Mesenchymal stem cell (in vitro differentiated cells and primary cell): ENCODE results near the gene ZNF407.

Experiments used
- DNase-seq: peaks from one replicate; pipeline ENCODE4 v3.0.0-alpha.2; 2013
- H2AFZ ChIP-seq: one replicate; pipeline ENCODE4 v1.6.1; 2013; ENCODE audit warnings: low read depth, mild to moderate bottlenecking, control low read depth, inconsistent platforms, low read length, moderate library complexity
- H2AK5ac ChIP-seq: 2 replicates; pipeline ENCODE4 v1.6.1; 2013; ENCODE audit warnings: low read length, moderate library complexity, mild to moderate bottlenecking, inconsistent platforms; ENCODE audit not compliant: severe bottlenecking
- H2BK120ac ChIP-seq: one replicate; pipeline ENCODE4 v1.6.1; 2013; ENCODE audit warnings: low read depth, mild to moderate bottlenecking, inconsistent platforms, low read length, moderate library complexity
- H2BK12ac ChIP-seq, 2 experiments: one replicate each; pipeline ENCODE4 v1.6.1; 2013; ENCODE audit warnings: inconsistent platforms in 2 of 2, low read length in 2 of 2, mild to moderate bottlenecking in 2 of 2, moderate library complexity in 2 of 2, control low read depth in 1 of 2
- H2BK15ac ChIP-seq: one replicate; pipeline ENCODE4 v1.6.1; 2013; ENCODE audit warnings: mild to moderate bottlenecking, low read depth, inconsistent platforms; ENCODE audit not compliant: poor library complexity, severe bottlenecking
- H2BK5ac ChIP-seq: 2 replicates; pipeline ENCODE4 v1.6.1; 2013; ENCODE audit warnings: low read depth, mild to moderate bottlenecking, low read length, control low read depth, inconsistent platforms; ENCODE audit not compliant: poor library complexity, severe bottlenecking
- H3K14ac ChIP-seq, 2 experiments: one replicate each; pipeline ENCODE4 v1.6.1; 2013; ENCODE audit warnings: inconsistent platforms in 2 of 2, low read length in 2 of 2, control low read depth in 1 of 2, mild to moderate bottlenecking in 1 of 2, moderate library complexity in 1 of 2
- H3K18ac ChIP-seq, 2 experiments: one replicate each; pipeline ENCODE4 v1.6.1; 2013; ENCODE audit warnings: inconsistent platforms in 2 of 2, low read length in 2 of 2, control low read depth in 1 of 2, low read depth in 1 of 2, mild to moderate bottlenecking in 1 of 2
- H3K23ac ChIP-seq, 2 experiments: one replicate each; pipeline ENCODE4 v1.6.1; 2013; ENCODE audit warnings: inconsistent platforms in 2 of 2, low read length in 2 of 2, mild to moderate bottlenecking in 2 of 2, moderate library complexity in 2 of 2, control low read depth in 1 of 2
- H3K27ac ChIP-seq: 2 replicates; pipeline ENCODE4 v1.5.1; 2013; ENCODE audit warnings: mild to moderate bottlenecking, moderate library complexity, low read length, control low read depth, inconsistent platforms; ENCODE audit not compliant: poor library complexity, severe bottlenecking
- H3K27me3 ChIP-seq, 2 experiments: 2 replicates each; pipeline versions ENCODE4 v1.6.1 to v1.7.0; 2013; ENCODE audit warnings: low read length in 2 of 2, mild to moderate bottlenecking in 2 of 2, moderate library complexity in 2 of 2, control low read depth in 1 of 2, inconsistent platforms in 1 of 2; ENCODE audit not compliant: control insufficient read depth in 1 of 2, insufficient read depth in 1 of 2
- H3K36me3 ChIP-seq, 2 experiments: 2 replicates each; pipeline versions ENCODE4 v1.6.1 to v1.7.0; 2013; ENCODE audit warnings: low read length in 2 of 2, control low read depth in 1 of 2, inconsistent platforms in 1 of 2, low read depth in 1 of 2, mild to moderate bottlenecking in 1 of 2; ENCODE audit not compliant: insufficient read depth in 2 of 2, control insufficient read depth in 1 of 2
- H3K4ac ChIP-seq, 2 experiments: one replicate each; pipeline ENCODE4 v1.6.1; 2013; ENCODE audit warnings: inconsistent platforms in 2 of 2, low read length in 2 of 2, mild to moderate bottlenecking in 2 of 2, moderate library complexity in 2 of 2, control low read depth in 1 of 2, low read depth in 1 of 2
- H3K4me1 ChIP-seq: 2 replicates; pipeline ENCODE4 v1.6.1; 2013; ENCODE audit warnings: low read depth, low read length, control low read depth; ENCODE audit not compliant: control insufficient read depth, insufficient read depth
- H3K4me2 ChIP-seq: 2 replicates; pipeline ENCODE4 v1.6.1; 2013; ENCODE audit warnings: low read length, mild to moderate bottlenecking, inconsistent platforms; ENCODE audit not compliant: poor library complexity, severe bottlenecking
- H3K4me3 ChIP-seq, 2 experiments: 2 replicates each; pipeline versions ENCODE4 v1.5.1 to v1.7.0; 2013; ENCODE audit warnings: low read length in 2 of 2, mild to moderate bottlenecking in 2 of 2, control low read depth in 1 of 2, low read depth in 1 of 2; ENCODE audit not compliant: insufficient read depth in 1 of 2
- H3K79me1 ChIP-seq: replicated peaks from 2 replicates; pipeline ENCODE4 v1.6.1; 2013; ENCODE audit warnings: mild to moderate bottlenecking, control low read depth, low read length, inconsistent platforms; ENCODE audit not compliant: poor library complexity, severe bottlenecking
- H3K9ac ChIP-seq: 2 replicates; pipeline ENCODE4 v1.7.0; 2013; ENCODE audit warnings: mild to moderate bottlenecking, low read length, moderate library complexity
- H3K9me3 ChIP-seq: 2 replicates; pipeline ENCODE4 v1.7.0; 2013; ENCODE audit warnings: mild to moderate bottlenecking, low read length; ENCODE audit not compliant: control insufficient read depth
- H4K8ac ChIP-seq: one replicate; pipeline ENCODE4 v1.6.1; 2013; ENCODE audit warnings: inconsistent platforms, mild to moderate bottlenecking, low read length, moderate library complexity
- H4K91ac ChIP-seq: one replicate; pipeline ENCODE4 v1.6.1; 2013; ENCODE audit warnings: mild to moderate bottlenecking, low read length, inconsistent platforms
- WGBS: methylation state at CpG from one replicate; pipeline ENCODE4 v1.1.7; 2013; ENCODE audit warnings: mixed read lengths; 5-methylcytosine and 5-hydroxymethylcytosine counted together

Gene ZNF407

GRCh38 chr18:75104483-75104882 lies 506.8 kb downstream of the ZNF407 start:
- no peak overlapping the region for H2BK15ac ChIP-seq
- H3K27me3 ChIP-seq: peaks cover 0 to 3% of the 10 kb centered on the region in 2 experiments
- H2BK12ac ChIP-seq: no peak overlapping the region
- H3K23ac ChIP-seq: no peak overlapping the region
- no peak overlapping the region for H2BK120ac ChIP-seq
- no peak overlapping the region for H3K9ac ChIP-seq
- H3K4me1 ChIP-seq: no peaks in the 10 kb centered on the region
- H3K9me3 ChIP-seq: peaks cover 9% of the 10 kb centered on the region
- H2BK5ac ChIP-seq: no peak overlapping the region
- H3K4me3 ChIP-seq: no peak overlapping the region
- H3K36me3 ChIP-seq: no peaks in the 10 kb centered on the region
- H2AFZ ChIP-seq: no peak overlapping the region
- DNase-seq: no peak
- no peak overlapping the region for H3K18ac ChIP-seq
- H3K79me1 ChIP-seq: no peaks in the 10 kb centered on the region
- no peak overlapping the region for H4K91ac ChIP-seq
- 93% methylated on average over 15 of the region's 15 CpGs for WGBS
- no peak overlapping the region for H4K8ac ChIP-seq
- H3K14ac ChIP-seq: no peak overlapping the region
- H3K4me2 ChIP-seq: no peak overlapping the region
- H2AK5ac ChIP-seq: no peak overlapping the region
- H3K27ac ChIP-seq: no peak overlapping the region
- H3K4ac ChIP-seq: no peak overlapping the region

GRCh38 chr18:75105551-75106254 lies 508.0 kb downstream of the ZNF407 start:
- Histone ChIP-seq H3K9me3 (peaks cover 6% of the 10 kb centered on the region), H4K8ac (no peak overlapping the region), H3K79me1 (no peaks in the 10 kb centered on the region), H3K4me3 (no peak overlapping the region), H3K36me3 (no peaks in the 10 kb centered on the region), H3K18ac (no peak overlapping the region), H3K27me3 (peaks cover 0 to 3% of the 10 kb centered on the region in 2 experiments), H3K4me1 (no peaks in the 10 kb centered on the region), H3K4me2 (no peak overlapping the region), H2AFZ (no peak overlapping the region), H3K23ac (no peak overlapping the region), H3K27ac (no peak overlapping the region), H2BK5ac (no peak overlapping the region), H3K9ac (no peak overlapping the region), H2BK15ac (no peak overlapping the region), H3K4ac (no peak overlapping the region), H2BK12ac (no peak overlapping the region), H2BK120ac (no peak overlapping the region), H3K14ac (no peak overlapping the region), H4K91ac (no peak overlapping the region), H2AK5ac (no peak overlapping the region)
- DNase-seq: no peak
- 89% methylated on average over 13 of the region's 15 CpGs for WGBS

GRCh38 chr18:75106746-75107145 lies 509.1 kb downstream of the ZNF407 start:
- no peak overlapping the region for H2AK5ac ChIP-seq
- H3K36me3 ChIP-seq: no peaks in the 10 kb centered on the region
- no peak overlapping the region for H3K9ac ChIP-seq
- H3K4me3 ChIP-seq: no peak overlapping the region
- no peak overlapping the region for H2BK15ac ChIP-seq
- H3K18ac ChIP-seq: no peak overlapping the region
- peaks cover 2% of the 10 kb centered on the region for H3K4me1 ChIP-seq
- H3K27ac ChIP-seq: no peak overlapping the region
- H4K91ac ChIP-seq: no peak overlapping the region
- no peak overlapping the region for H4K8ac ChIP-seq
- no peak overlapping the region for H2BK12ac ChIP-seq
- no peak overlapping the region for H3K23ac ChIP-seq
- no peak overlapping the region for H2BK5ac ChIP-seq
- no peaks in the 10 kb centered on the region for H3K79me1 ChIP-seq
- 88% methylated on average over 13 of the region's 13 CpGs for WGBS
- H2AFZ ChIP-seq: no peak overlapping the region
- peaks cover 0 to 3% of the 10 kb centered on the region in 2 experiments for H3K27me3 ChIP-seq
- no peak overlapping the region for H3K4me2 ChIP-seq
- no peak overlapping the region for H3K14ac ChIP-seq
- no peak for DNase-seq
- no peak overlapping the region for H2BK120ac ChIP-seq
- peaks cover 4% of the 10 kb centered on the region for H3K9me3 ChIP-seq
- no peak overlapping the region for H3K4ac ChIP-seq

- Histone ChIP-seq H3K79me1 (no peaks in the 10 kb centered on the region), H3K4me2 (no peak overlapping the region), H4K91ac (no peak overlapping the region), H3K9me3 (no peaks in the 10 kb centered on the region), H3K23ac (no peak overlapping the region), H3K14ac (no peak overlapping the region), H2AK5ac (no peak overlapping the region), H2BK120ac (no peak overlapping the region), H3K36me3 (no peaks in the 10 kb centered on the region), H3K27ac (no peak overlapping the region), H2BK15ac (no peak overlapping the region), H3K4me1 (peaks cover 2% of the 10 kb centered on the region), H3K9ac (no peak overlapping the region), H4K8ac (no peak overlapping the region), H2BK12ac (no peak overlapping the region), H3K4ac (no peak overlapping the region), H3K18ac (no peak overlapping the region), H3K27me3 (peaks cover 0 to 3% of the 10 kb centered on the region in 2 experiments), H2AFZ (no peak overlapping the region), H2BK5ac (no peak overlapping the region), H3K4me3 (no peak overlapping the region)
- WGBS: 95% methylated on average over 18 of the region's 19 CpGs
- no peak for DNase-seq
Measured at GRCh38 chr18:75107196-75107930, 509.7 kb downstream of the ZNF407 start.
